Suprapubic skin (tissue), 4 donors: Measurements from ENCODE around the gene LOXHD1. TPM values are rescaled to one million over a fixed set of nuclear protein-coding genes. Genes with fewer than 3 reads are reported as not detected.

Experiments used
- DNase-seq, 2 donors: peaks; one replicate each; pipeline ENCODE4 v3.0.0-alpha.2; 2019; ENCODE audit warnings: low spot score in 2 of 2
- H3K27ac ChIP-seq: fragments of 200-600 bp; sonication (generic); one replicate; pipeline ENCODE4 v1.5.1; 2019
- H3K27me3 ChIP-seq: fragments of 200-600 bp; sonication (generic); one replicate; pipeline ENCODE4 v1.5.1; 2019
- H3K36me3 ChIP-seq: fragments of 200-600 bp; sonication (generic); one replicate; pipeline ENCODE4 v1.5.1; 2019
- H3K4me1 ChIP-seq: fragments of 200-600 bp; sonication (generic); one replicate; pipeline ENCODE4 v1.5.1; 2019
- H3K4me3 ChIP-seq: fragments of 200-600 bp; sonication (generic); one replicate; pipeline ENCODE4 v1.5.1; 2019; ENCODE audit warnings: mild to moderate bottlenecking
- H3K9me3 ChIP-seq: fragments of 200-600 bp; sonication (generic); one replicate; pipeline ENCODE4 v1.5.1; 2019
- EP300 ChIP-seq: sonication (generic); formaldehyde crosslinking; IDR thresholded peaks from one replicate; pipeline ENCODE4 v1.6.1; 2017; ENCODE audit warnings: antibody characterized with exemption
- POLR2A ChIP-seq, 2 donors: fragments of 450-650 bp; IDR thresholded peaks; one replicate each; pipeline ENCODE4 v1.6.1; 2017; ENCODE audit warnings: antibody characterized with exemption in 2 of 2, mild to moderate bottlenecking in 2 of 2, moderate library complexity in 2 of 2
- POLR2AphosphoS5 ChIP-seq, 3 donors: sonication (generic); formaldehyde crosslinking; IDR thresholded peaks; one replicate each; pipeline ENCODE4 v1.6.1; 2017; ENCODE audit warnings: antibody characterized with exemption in 3 of 3
- WGBS: methylation state at CpG from one replicate; pipeline ENCODE4 v1.1.5; 2018; 5-methylcytosine and 5-hydroxymethylcytosine counted together
- total RNA-seq, 4 donors: library from RNA; depleted of rRNA; stranded (reverse); fragments of >200 nt; gene quantifications; one replicate each; pipeline ENCODE4 v1.1.0, GENCODE V29; 2016
- TF ChIP-seq, protein P1 (sequence below), 2 donors: fragments of 200-600 bp in 1 of 2; fragments of 450-650 bp in 1 of 2; sonication (generic) in 1 of 2; IDR thresholded peaks; one replicate each; pipeline ENCODE4 v1.5.1; 2016 to 2019; ENCODE audit warnings: antibody characterized with exemption in 2 of 2, mild to moderate bottlenecking in 1 of 2, moderate library complexity in 1 of 2

The LOXHD1 gene
- total RNA-seq, 4 donors from 2014 or later: 0.16 to 0.30 (median 0.18) TPM; not detected in 1

DNA sequence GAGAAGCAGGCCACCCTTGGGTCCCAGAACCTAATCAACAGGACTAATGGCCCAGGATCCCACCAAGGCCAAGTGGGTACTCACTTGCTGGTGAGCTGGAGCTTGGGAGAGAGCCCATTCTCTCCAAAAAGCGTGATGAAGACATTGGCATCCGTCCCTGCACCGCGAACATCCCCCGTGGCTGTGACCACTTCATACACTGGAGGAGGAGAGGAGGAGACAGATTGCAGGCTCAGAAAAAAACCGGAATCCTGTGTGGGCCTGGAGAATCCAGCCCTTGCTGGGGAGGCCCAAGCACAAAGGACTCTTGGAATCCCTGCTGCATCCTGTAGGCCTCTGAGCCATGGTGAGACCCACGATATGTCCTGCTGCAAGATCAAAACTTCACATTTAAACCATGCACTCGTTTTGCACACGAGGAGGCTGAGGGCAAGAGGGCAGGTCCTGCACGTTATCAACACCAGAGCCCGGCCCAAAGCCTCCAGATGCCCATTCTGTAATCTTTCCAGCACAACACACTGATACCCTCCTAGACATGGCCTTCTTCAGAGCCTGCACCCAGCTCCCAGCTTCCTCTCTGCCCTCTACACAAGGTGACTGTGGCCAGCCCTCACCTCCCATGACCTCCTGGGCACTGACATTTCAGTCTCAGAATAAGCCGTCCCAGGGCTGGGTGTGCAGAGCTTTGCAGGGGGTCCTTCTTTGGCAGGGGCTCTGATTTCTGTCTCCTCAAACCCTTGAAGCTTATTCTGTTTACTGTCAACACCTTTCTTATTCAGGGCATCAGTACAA, 7.8 kb downstream of the LOXHD1 start:
- Histone ChIP-seq H3K36me3 (no peaks in the 10 kb centered on the region), H3K4me1 (no peaks in the 10 kb centered on the region), H3K27me3 (no peaks in the 10 kb centered on the region), H3K4me3 (no peak overlapping the region), H3K9me3 (no peaks in the 10 kb centered on the region), H3K27ac (no peak overlapping the region)
- peak in 1 of 2 donors; percentile 29 for DNase-seq
- WGBS: 78% methylated on average over 12 of the region's 12 CpGs
- TF ChIP-seq POLR2A (IDR thresholded peaks at IDR 0.05): no peak
- TF ChIP-seq, protein P1, sequence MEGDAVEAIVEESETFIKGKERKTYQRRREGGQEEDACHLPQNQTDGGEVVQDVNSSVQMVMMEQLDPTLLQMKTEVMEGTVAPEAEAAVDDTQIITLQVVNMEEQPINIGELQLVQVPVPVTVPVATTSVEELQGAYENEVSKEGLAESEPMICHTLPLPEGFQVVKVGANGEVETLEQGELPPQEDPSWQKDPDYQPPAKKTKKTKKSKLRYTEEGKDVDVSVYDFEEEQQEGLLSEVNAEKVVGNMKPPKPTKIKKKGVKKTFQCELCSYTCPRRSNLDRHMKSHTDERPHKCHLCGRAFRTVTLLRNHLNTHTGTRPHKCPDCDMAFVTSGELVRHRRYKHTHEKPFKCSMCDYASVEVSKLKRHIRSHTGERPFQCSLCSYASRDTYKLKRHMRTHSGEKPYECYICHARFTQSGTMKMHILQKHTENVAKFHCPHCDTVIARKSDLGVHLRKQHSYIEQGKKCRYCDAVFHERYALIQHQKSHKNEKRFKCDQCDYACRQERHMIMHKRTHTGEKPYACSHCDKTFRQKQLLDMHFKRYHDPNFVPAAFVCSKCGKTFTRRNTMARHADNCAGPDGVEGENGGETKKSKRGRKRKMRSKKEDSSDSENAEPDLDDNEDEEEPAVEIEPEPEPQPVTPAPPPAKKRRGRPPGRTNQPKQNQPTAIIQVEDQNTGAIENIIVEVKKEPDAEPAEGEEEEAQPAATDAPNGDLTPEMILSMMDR (IDR thresholded peaks at IDR 0.05): no peak
- no peak for TF ChIP-seq POLR2AphosphoS5 (IDR thresholded peaks at IDR 0.05)
- no peak for TF ChIP-seq EP300

DNA sequence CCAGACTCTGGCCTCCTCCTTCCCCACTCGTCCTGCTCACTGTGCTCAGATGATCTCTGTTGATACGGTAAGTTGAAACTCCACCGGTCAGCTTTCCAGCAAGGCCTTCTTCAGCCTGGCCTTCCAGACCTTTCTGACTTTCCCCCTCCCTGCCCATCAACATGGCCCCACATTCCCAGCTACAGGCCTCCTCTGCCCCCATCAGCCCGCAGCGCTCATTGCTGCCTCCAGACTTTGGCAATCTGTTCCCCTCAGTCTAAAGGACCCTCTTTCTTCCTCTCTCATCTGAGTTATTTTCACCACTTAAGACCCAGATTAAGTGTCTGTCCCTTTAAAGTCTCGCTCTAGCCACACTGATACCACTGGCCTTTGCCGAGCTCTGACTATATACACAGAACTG, 10.6 kb downstream of the LOXHD1 start:
- WGBS: 85% methylated on average over 7 of the region's 7 CpGs
- DNase-seq: peak in 1 of 2 donors; percentile 5
- Histone ChIP-seq H3K27ac (no peak overlapping the region), H3K27me3 (no peaks in the 10 kb centered on the region), H3K4me3 (no peak overlapping the region), H3K36me3 (no peaks in the 10 kb centered on the region), H3K9me3 (no peaks in the 10 kb centered on the region), H3K4me1 (no peaks in the 10 kb centered on the region)
- no peak for TF ChIP-seq EP300
- no peak for TF ChIP-seq POLR2A (IDR thresholded peaks at IDR 0.05)
- TF ChIP-seq POLR2AphosphoS5 (IDR thresholded peaks at IDR 0.05): no peak
- TF ChIP-seq, protein P1 (IDR thresholded peaks at IDR 0.05): no peak

DNA sequence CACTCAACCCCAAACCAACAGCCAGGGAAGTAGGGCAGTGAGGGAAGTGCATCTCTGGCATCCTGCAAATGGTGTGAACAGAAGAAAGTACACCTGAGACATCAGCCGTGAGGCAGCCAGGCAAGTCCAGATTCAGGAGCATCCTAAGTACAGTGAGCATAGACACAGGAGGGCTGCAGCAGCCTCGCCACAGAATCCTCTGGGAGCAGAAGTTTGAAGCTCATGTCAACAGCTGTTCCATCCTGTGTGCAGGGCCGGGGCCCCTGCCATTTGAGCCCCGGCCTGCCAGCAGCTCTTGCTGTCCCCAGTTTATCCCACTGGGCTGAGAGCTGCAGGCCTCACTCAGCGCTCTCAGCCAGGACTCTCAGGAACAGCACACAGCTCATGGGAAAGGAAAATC, 14.5 kb downstream of the LOXHD1 start:
- DNase-seq: peak in 1 of 2 donors; percentile 0
- H3K4me1 ChIP-seq: no peaks in the 10 kb centered on the region
- H3K36me3 ChIP-seq: no peaks in the 10 kb centered on the region
- no peaks in the 10 kb centered on the region for H3K27me3 ChIP-seq
- WGBS: 84% methylated on average over 3 of the region's 5 CpGs
- H3K27ac ChIP-seq: no peak overlapping the region
- H3K9me3 ChIP-seq: no peaks in the 10 kb centered on the region
- TF ChIP-seq POLR2A (IDR thresholded peaks at IDR 0.05): no peak
- H3K4me3 ChIP-seq: no peak overlapping the region

DNA sequence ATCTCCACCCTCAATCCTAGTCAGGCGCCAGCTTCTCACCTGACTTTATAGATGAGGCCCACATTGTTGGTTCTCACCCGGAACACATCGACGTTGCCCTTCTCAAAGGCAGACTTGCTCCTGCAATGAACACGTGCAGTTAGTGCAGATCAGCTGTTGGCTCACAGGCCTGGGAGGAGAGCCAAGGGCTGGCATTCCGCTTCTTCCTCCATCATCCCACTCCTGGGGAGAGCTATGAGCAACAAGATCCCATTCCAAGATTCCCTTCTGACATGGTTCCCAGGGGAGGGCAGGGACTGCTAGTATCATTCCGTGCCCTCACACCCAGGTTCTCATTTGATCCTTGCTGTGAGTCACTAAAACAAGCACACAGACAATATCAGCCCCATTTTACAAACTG, 15.1 kb downstream of the LOXHD1 start:
- Histone ChIP-seq H3K9me3 (no peaks in the 10 kb centered on the region), H3K27ac (no peak overlapping the region), H3K27me3 (no peaks in the 10 kb centered on the region), H3K4me1 (no peaks in the 10 kb centered on the region), H3K4me3 (no peak overlapping the region), H3K36me3 (no peaks in the 10 kb centered on the region)
- 42% methylated on average over 7 of the region's 7 CpGs for WGBS
- DNase-seq: no peak
- TF ChIP-seq POLR2AphosphoS5 (IDR thresholded peaks at IDR 0.05): no peak
- TF ChIP-seq POLR2A (IDR thresholded peaks at IDR 0.05): no peak
- no peak for TF ChIP-seq EP300
- TF ChIP-seq, protein P1 (IDR thresholded peaks at IDR 0.05): no peak

DNA sequence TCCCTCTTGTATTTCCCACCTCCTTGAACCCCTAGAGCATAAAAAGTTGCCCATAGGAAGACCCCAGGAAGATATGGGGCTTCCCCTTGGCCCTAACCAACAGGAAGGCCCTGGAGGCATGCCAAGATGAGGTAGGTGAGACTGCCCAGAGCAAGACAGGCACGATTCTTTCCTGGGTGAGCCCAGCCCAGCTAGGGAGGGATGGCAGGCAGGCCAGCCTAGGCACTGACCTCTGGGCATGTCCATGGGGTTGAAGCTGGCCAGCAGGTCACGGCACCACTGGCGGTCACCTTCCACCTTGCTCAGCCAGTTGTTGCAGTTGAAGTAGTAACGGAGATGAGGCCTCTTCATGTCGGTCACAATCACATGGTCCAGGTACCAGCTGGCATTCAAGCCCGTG, 17.6 kb downstream of the LOXHD1 start:
- peak in 1 of 2 donors; percentile 58 for DNase-seq
- TF ChIP-seq, protein P1 (IDR thresholded peaks at IDR 0.05): no peak
- TF ChIP-seq POLR2AphosphoS5 (IDR thresholded peaks at IDR 0.05) (no peak), POLR2A (IDR thresholded peaks at IDR 0.05) (no peak), EP300 (no peak)
- Histone ChIP-seq H3K9me3 (no peaks in the 10 kb centered on the region), H3K27ac (no peak overlapping the region), H3K4me1 (no peaks in the 10 kb centered on the region), H3K36me3 (no peaks in the 10 kb centered on the region), H3K27me3 (no peaks in the 10 kb centered on the region), H3K4me3 (no peak overlapping the region)
- WGBS: 76% methylated on average over 4 of the region's 6 CpGs
